Smooth muscle cell (in vitro differentiated cells): ENCODE data around the gene B4GALT6. TPM values are rescaled to one million over a fixed set of nuclear protein-coding genes. Genes with fewer than 3 reads are reported as not detected.

ENCODE experiments used
- DNase-seq: peaks from one replicate; lab custom pipeline; 2025; ENCODE audit not compliant: unreplicated experiment; lab: John Stamatoyannopoulos, UW
- H2AFZ ChIP-seq: fragments of 200-600 bp; sonication (generic); 2 replicates; pipeline ENCODE4 v1.6.0; 2016; ENCODE audit warnings: antibody characterized with exemption, low read depth, mild to moderate bottlenecking
- H3F3A ChIP-seq: fragments of 200-600 bp; sonication (generic); 2 replicates; pipeline ENCODE4 v1.6.0; 2017; ENCODE audit warnings: antibody characterized with exemption, low read depth
- H3K27ac ChIP-seq: fragments of 200-600 bp; sonication (generic); 2 replicates; pipeline ENCODE4 v1.5.1; 2016; ENCODE audit warnings: low read depth, mild to moderate bottlenecking
- H3K27me3 ChIP-seq: fragments of 200-600 bp; sonication (generic); 2 replicates; pipeline ENCODE4 v1.6.1; 2016; ENCODE audit warnings: low read depth, mild to moderate bottlenecking
- H3K36me3 ChIP-seq: fragments of 200-600 bp; sonication (generic); 2 replicates; pipeline ENCODE4 v1.5.1; 2016; ENCODE audit warnings: low read depth
- H3K4me1 ChIP-seq: fragments of 200-600 bp; sonication (generic); 2 replicates; pipeline ENCODE4 v1.5.1; 2016; ENCODE audit warnings: low read depth
- H3K4me2 ChIP-seq: fragments of 200-600 bp; sonication (generic); 2 replicates; pipeline ENCODE4 v1.6.0; 2016; ENCODE audit warnings: mild to moderate bottlenecking
- H3K4me3 ChIP-seq: fragments of 200-600 bp; sonication (generic); 2 replicates; pipeline ENCODE4 v1.5.1; 2016; ENCODE audit warnings: mild to moderate bottlenecking
- H3K79me2 ChIP-seq: fragments of 200-600 bp; sonication (generic); 2 replicates; pipeline ENCODE4 v1.6.0; 2016; ENCODE audit warnings: low read depth, mild to moderate bottlenecking
- H3K9ac ChIP-seq: fragments of 200-600 bp; sonication (generic); 2 replicates; pipeline ENCODE4 v1.6.0; 2016; ENCODE audit warnings: low read depth
- H3K9me3 ChIP-seq: fragments of 200-600 bp; sonication (generic); replicated peaks from 2 replicates; pipeline ENCODE4 v1.5.1; 2016; ENCODE audit warnings: low read depth
- H4K20me1 ChIP-seq: fragments of 200-600 bp; sonication (generic); 2 replicates; pipeline ENCODE4 v1.6.0; 2016; ENCODE audit warnings: low read depth
- WGBS: methylation state at CpG from one replicate; pipeline ENCODE4 v1.1.7; 2016; ENCODE audit warnings: low lambda C conversion rate; 5-methylcytosine and 5-hydroxymethylcytosine counted together
- polyA plus RNA-seq: library from polyadenylated mRNA; unstranded; fragments of >200 nt; fragmentation: Nextera tagmentation; extraction: Ambion mirVana; gene quantifications from 2 replicates; pipeline ENCODE4 v1.2.1, GENCODE V29; 2016
- total RNA-seq: library from RNA; depleted of rRNA; stranded (reverse); fragments of >200 nt; gene quantifications from 2 replicates; pipeline ENCODE4 v1.2.3, GENCODE V29; 2014
- TF ChIP-seq, protein P1 (sequence below): fragments of 200-600 bp; sonication (generic); IDR thresholded peaks from 2 replicates; pipeline ENCODE4 v1.5.1; 2017; ENCODE audit warnings: borderline replicate concordance, mild to moderate bottlenecking, antibody characterized with exemption; ENCODE audit not compliant: insufficient read depth, poor library complexity, severe bottlenecking

Gene B4GALT6
- total and polyA plus RNA-seq, 2 experiments from 2014 or later = 4.0 to 15.1 TPM

DNA sequence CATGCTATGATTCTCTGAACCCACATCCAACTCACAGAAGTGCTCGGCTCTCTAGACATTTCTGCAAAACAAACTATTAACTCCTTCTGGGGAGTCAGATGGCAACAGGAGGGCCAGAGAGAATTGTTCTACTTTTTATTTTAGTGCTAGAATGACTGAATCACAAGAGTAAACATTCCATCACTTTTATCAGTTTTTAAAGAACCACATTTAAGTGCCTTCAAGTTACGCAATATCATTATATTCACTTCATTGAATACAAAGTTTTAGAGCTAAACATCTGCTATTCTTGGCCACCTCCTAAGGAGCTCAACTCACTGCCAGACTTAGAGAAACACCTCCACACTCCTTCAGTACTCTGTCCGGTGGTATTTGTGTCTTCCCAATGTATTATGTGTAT is 22.4 kb downstream of the B4GALT6 start:
- WGBS = 55% methylated on average over 3 of the region's 3 CpGs
- no peaks in the 10 kb centered on the region for H3F3A ChIP-seq
- H3K27ac ChIP-seq = no peak overlapping the region
- no peaks in the 10 kb centered on the region for H3K4me1 ChIP-seq
- no peaks in the 10 kb centered on the region for H3K27me3 ChIP-seq
- no peak overlapping the region for H3K9ac ChIP-seq
- TF ChIP-seq, protein P1, sequence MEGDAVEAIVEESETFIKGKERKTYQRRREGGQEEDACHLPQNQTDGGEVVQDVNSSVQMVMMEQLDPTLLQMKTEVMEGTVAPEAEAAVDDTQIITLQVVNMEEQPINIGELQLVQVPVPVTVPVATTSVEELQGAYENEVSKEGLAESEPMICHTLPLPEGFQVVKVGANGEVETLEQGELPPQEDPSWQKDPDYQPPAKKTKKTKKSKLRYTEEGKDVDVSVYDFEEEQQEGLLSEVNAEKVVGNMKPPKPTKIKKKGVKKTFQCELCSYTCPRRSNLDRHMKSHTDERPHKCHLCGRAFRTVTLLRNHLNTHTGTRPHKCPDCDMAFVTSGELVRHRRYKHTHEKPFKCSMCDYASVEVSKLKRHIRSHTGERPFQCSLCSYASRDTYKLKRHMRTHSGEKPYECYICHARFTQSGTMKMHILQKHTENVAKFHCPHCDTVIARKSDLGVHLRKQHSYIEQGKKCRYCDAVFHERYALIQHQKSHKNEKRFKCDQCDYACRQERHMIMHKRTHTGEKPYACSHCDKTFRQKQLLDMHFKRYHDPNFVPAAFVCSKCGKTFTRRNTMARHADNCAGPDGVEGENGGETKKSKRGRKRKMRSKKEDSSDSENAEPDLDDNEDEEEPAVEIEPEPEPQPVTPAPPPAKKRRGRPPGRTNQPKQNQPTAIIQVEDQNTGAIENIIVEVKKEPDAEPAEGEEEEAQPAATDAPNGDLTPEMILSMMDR = no peak
- no peak overlapping the region for H3K4me3 ChIP-seq
- H3K9me3 ChIP-seq = no peaks in the 10 kb centered on the region
- no peak for DNase-seq
- H2AFZ ChIP-seq = no peak overlapping the region
- no peaks in the 10 kb centered on the region for H4K20me1 ChIP-seq
- peaks cover 7% of the 10 kb centered on the region for H3K79me2 ChIP-seq
- H3K36me3 ChIP-seq = no peaks in the 10 kb centered on the region
- H3K4me2 ChIP-seq = no peak overlapping the region

DNA sequence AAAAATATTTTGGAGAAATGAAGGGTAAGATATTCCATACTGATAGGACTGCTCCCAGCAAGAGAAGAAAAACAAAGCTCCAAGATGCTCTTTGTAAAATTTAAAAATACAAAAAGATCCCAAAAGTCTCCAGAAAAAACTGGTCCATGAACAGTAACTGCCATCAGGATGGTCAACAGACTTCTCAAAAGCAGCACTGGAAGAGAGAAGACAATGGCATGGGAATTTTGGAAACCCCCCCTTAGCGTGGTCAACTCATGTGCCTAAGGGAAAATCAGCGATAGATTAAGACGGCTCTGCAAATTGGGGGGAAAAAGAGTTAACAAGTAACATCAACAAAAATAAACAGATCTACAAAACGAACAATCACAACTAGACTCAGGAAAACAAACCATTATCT is 23.6 kb downstream of the B4GALT6 start:
- DNase-seq = no peak
- TF ChIP-seq, protein P1 = no peak
- H3K9ac ChIP-seq = no peak overlapping the region
- H3K36me3 ChIP-seq = no peaks in the 10 kb centered on the region
- no peak overlapping the region for H3K27ac ChIP-seq
- no peaks in the 10 kb centered on the region for H3F3A ChIP-seq
- no peak overlapping the region for H2AFZ ChIP-seq
- H3K4me2 ChIP-seq = no peak overlapping the region
- peaks cover 10% of the 10 kb centered on the region for H3K79me2 ChIP-seq
- no peaks in the 10 kb centered on the region for H3K27me3 ChIP-seq
- H3K4me3 ChIP-seq = no peak overlapping the region
- 96% methylated on average over 4 of the region's 4 CpGs for WGBS
- no peaks in the 10 kb centered on the region for H3K9me3 ChIP-seq
- H4K20me1 ChIP-seq = no peaks in the 10 kb centered on the region
- H3K4me1 ChIP-seq = no peaks in the 10 kb centered on the region

- DNase-seq = no peak
- 100% methylated on average over 1 of the region's 1 CpG for WGBS
- TF ChIP-seq, protein P1 = no peak
Observed at GRCh38 chr18:31659576-31660177, 24.7 kb downstream of the B4GALT6 start.

More at GRCh38 chr18:31659576-31660177, 24.7 kb downstream of the B4GALT6 start:
- Histone ChIP-seq H3K27me3 (no peaks in the 10 kb centered on the region), H3K4me1 (no peaks in the 10 kb centered on the region), H3K9me3 (no peaks in the 10 kb centered on the region), H3K4me2 (no peak overlapping the region), H2AFZ (no peak overlapping the region), H3F3A (no peaks in the 10 kb centered on the region), H3K27ac (no peak overlapping the region), H3K9ac (no peak overlapping the region), H4K20me1 (no peaks in the 10 kb centered on the region), H3K4me3 (no peak overlapping the region), H3K36me3 (no peaks in the 10 kb centered on the region), H3K79me2 (peaks cover 10% of the 10 kb centered on the region)
